Uterus (tissue), 4 donors: ENCODE data around the gene DNAH12. TPM values are rescaled to one million over a fixed set of nuclear protein-coding genes. Genes with fewer than 3 reads are reported as not detected.
"Not testable (repeated sequence)": the region's sequence is repeated elsewhere in the genome, so short reads cannot be mapped to it uniquely, and the experiment has no call there.

Experiments used
- DNase-seq, 2 donors: peaks; one replicate each; pipeline ENCODE4 v3.0.0-alpha.2; 2019 to 2020
- H3K27ac ChIP-seq, 2 donors: fragments of 200-600 bp; sonication (generic); 1 replicate in 1 of 2; 2 replicates in 1 of 2; pipeline ENCODE4 v1.5.1; 2016 to 2018
- H3K27me3 ChIP-seq, 2 donors: fragments of 200-600 bp; sonication (generic); one replicate each; pipeline ENCODE4 v1.5.1; 2018 to 2019; ENCODE audit warnings: control low read depth in 1 of 2
- H3K36me3 ChIP-seq, 2 donors: fragments of 200-600 bp; sonication (generic); one replicate each; pipeline ENCODE4 v1.5.1; 2019; ENCODE audit warnings: control low read depth in 1 of 2
- H3K4me1 ChIP-seq, 2 donors: fragments of 200-600 bp; sonication (generic); one replicate each; pipeline ENCODE4 v1.5.1; 2018 to 2019; ENCODE audit warnings: control low read depth in 1 of 2
- H3K4me3 ChIP-seq, 2 donors: fragments of 200-600 bp; sonication (generic); 1 replicate in 1 of 2; 2 replicates in 1 of 2; pipeline ENCODE4 v1.5.1; 2018 to 2019; ENCODE audit warnings: mild to moderate bottlenecking in 1 of 2
- H3K9me3 ChIP-seq, 2 donors: fragments of 200-600 bp; sonication (generic); one replicate each; pipeline ENCODE4 v1.5.1; 2019; ENCODE audit warnings: control low read depth in 1 of 2
- CTCF ChIP-seq, 4 experiments: fragments of 200-600 bp in 2 of 4; fragments of 450-650 bp in 2 of 4; sonication (generic) in 2 of 4; IDR thresholded peaks; one replicate each; pipeline ENCODE4 v1.5.1; 2016 to 2019; ENCODE audit warnings: antibody characterized with exemption in 4 of 4, mild to moderate bottlenecking in 2 of 4, moderate library complexity in 1 of 4
- POLR2A ChIP-seq, 2 donors: fragments of 450-650 bp; IDR thresholded peaks; one replicate each; pipeline ENCODE4 v1.6.1; 2016; ENCODE audit warnings: antibody characterized with exemption in 2 of 2, mild to moderate bottlenecking in 1 of 2, moderate library complexity in 1 of 2
- intact Hi-C: fragments of 100-400 bp; cut with DNase I; formaldehyde crosslinking; loops from one replicate; pipeline ENCODE4 v1.15.1; 2023; ENCODE audit warnings: low total_unique reads
- total RNA-seq, 4 donors: library from RNA; depleted of rRNA in 3 of 4; stranded (reverse); fragments of >200 nt in 3 of 4; gene quantifications; one replicate each; pipeline versions ENCODE4 v1.1.0 to v1.2.4, GENCODE V29; 2014 to 2023
- donor health status: DM: yes; HTN: yes; CAD: no.

DNAH12 gene
- total RNA-seq, 4 donors from 2014 or later = 0.30 to 4.4 (median 0.77) TPM; not detected in 1

GRCh38 chr3:57446318-57446841 is 97.8 kb downstream of the DNAH12 start:
- intact Hi-C loops = no loop called here
- no peak for TF ChIP-seq POLR2A (IDR thresholded peaks at IDR 0.05)
- H3K4me1 ChIP-seq = no peaks in the 10 kb centered on the region
- H3K36me3 ChIP-seq = no peaks in the 10 kb centered on the region
- H3K4me3 ChIP-seq = no peak overlapping the region
- DNase-seq = no peak
- no peaks in the 10 kb centered on the region for H3K9me3 ChIP-seq
- H3K27me3 ChIP-seq = no peaks in the 10 kb centered on the region
- H3K27ac ChIP-seq = no peak overlapping the region

- Histone ChIP-seq H3K27me3 (no peaks in the 10 kb centered on the region), H3K9me3 (no peaks in the 10 kb centered on the region), H3K4me3 (no peak overlapping the region), H3K27ac (no peak overlapping the region), H3K4me1 (no peaks in the 10 kb centered on the region), H3K36me3 (no peaks in the 10 kb centered on the region)
- DNase-seq = no peak
- intact Hi-C loops = no loop called here
- no peak for TF ChIP-seq CTCF (IDR thresholded peaks at IDR 0.05)
- no peak for TF ChIP-seq POLR2A (IDR thresholded peaks at IDR 0.05)
These were observed 99.7 kb downstream of the DNAH12 start for GRCh38 chr3:57444469-57444868.

- H3K4me3 ChIP-seq, H3K9me3 ChIP-seq, DNase-seq, H3K4me1 ChIP-seq, H3K27ac ChIP-seq, intact Hi-C loops, H3K36me3 ChIP-seq, H3K27me3 ChIP-seq: not testable (repeated sequence)
These were observed 104.0 kb downstream of the DNAH12 start for GRCh38 chr3:57440144-57440543.

- H3K27ac ChIP-seq, H3K4me1 ChIP-seq, H3K36me3 ChIP-seq, intact Hi-C loops, H3K9me3 ChIP-seq, H3K4me3 ChIP-seq, DNase-seq, H3K27me3 ChIP-seq: not testable (repeated sequence)
These were observed 105.7 kb downstream of the DNAH12 start for GRCh38 chr3:57438460-57438859.

- no peak overlapping the region for H3K4me3 ChIP-seq
- no peak for DNase-seq
- H3K36me3 ChIP-seq = no peaks in the 10 kb centered on the region
- no peaks in the 10 kb centered on the region for H3K4me1 ChIP-seq
- intact Hi-C loops = no loop called here
- H3K27ac ChIP-seq = no peak overlapping the region
- no peak for TF ChIP-seq POLR2A (IDR thresholded peaks at IDR 0.05)
- TF ChIP-seq CTCF (IDR thresholded peaks at IDR 0.05) = no peak
- no peaks in the 10 kb centered on the region for H3K27me3 ChIP-seq
- no peaks in the 10 kb centered on the region for H3K9me3 ChIP-seq
These were observed 107.9 kb downstream of the DNAH12 start for GRCh38 chr3:57436195-57436761.

GRCh38 chr3:57434041-57434440 is 110.1 kb downstream of the DNAH12 start:
- H3K36me3 ChIP-seq = no peaks in the 10 kb centered on the region
- TF ChIP-seq CTCF (IDR thresholded peaks at IDR 0.05) = no peak
- no peak for TF ChIP-seq POLR2A (IDR thresholded peaks at IDR 0.05)
- H3K9me3 ChIP-seq = no peaks in the 10 kb centered on the region
- DNase-seq = no peak
- intact Hi-C loops = no loop called here
- H3K4me3 ChIP-seq = no peak overlapping the region
- H3K4me1 ChIP-seq = no peaks in the 10 kb centered on the region
- H3K27ac ChIP-seq = no peak overlapping the region
- no peaks in the 10 kb centered on the region for H3K27me3 ChIP-seq

GRCh38 chr3:57423335-57423734 is 120.8 kb downstream of the DNAH12 start:
- Histone ChIP-seq H3K4me3 (no peak overlapping the region), H3K27ac (no peak overlapping the region), H3K4me1 (no peaks in the 10 kb centered on the region), H3K9me3 (no peaks in the 10 kb centered on the region), H3K36me3 (no peaks in the 10 kb centered on the region), H3K27me3 (peaks cover 0 to 9% of the 10 kb centered on the region in 2 donors)
- intact Hi-C loops = no loop called here
- DNase-seq = no peak
- TF ChIP-seq CTCF (IDR thresholded peaks at IDR 0.05) = no peak
- TF ChIP-seq POLR2A (IDR thresholded peaks at IDR 0.05) = no peak
